HG03354 (cell line): ENCODE measurements around the gene UBE2Q2.
"Not testable (repeated sequence)": the region's sequence is repeated elsewhere in the genome, so short reads cannot be mapped to it uniquely, and the experiment has no call there.

Experiments
- ATAC-seq: cut with Tn5 transposase; IDR thresholded peaks from one replicate; pipeline ENCODE4 v1.9.1; 2021; ENCODE audit warnings: mild to moderate bottlenecking; ENCODE audit not compliant: unreplicated experiment, poor library complexity, severe bottlenecking

UBE2Q2 gene

GRCh38 chr15:75842722-75843677 lies at the start of gene UBE2Q2:
Gene UBE2Q2, plus strand, starts transcription at chr15:75843447. Its CDS starts 220 bp downstream, at chr15:75843667.
- peak; percentile 58 for ATAC-seq

DNA sequence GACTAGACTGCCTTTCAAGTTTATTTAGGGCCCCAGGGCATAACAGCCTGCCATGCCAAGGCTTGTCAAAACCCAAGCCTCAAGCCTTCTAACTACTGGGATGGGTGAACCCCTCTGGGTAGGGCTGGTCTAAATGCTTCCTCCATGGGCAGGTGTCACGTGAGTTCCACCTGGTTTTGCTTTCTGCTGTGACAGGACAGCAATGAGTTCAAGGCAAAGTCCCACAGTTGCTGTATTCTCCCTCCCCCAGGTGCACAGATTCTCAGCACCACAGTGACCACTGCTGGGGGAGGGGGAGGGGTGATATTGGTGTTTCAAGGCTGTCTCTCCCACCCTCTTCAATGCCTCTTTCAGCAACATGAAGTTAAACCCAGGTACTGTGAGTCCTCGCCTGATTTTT lies 46.9 kb upstream of the UBE2Q2 start:
- no peak for ATAC-seq

DNA sequence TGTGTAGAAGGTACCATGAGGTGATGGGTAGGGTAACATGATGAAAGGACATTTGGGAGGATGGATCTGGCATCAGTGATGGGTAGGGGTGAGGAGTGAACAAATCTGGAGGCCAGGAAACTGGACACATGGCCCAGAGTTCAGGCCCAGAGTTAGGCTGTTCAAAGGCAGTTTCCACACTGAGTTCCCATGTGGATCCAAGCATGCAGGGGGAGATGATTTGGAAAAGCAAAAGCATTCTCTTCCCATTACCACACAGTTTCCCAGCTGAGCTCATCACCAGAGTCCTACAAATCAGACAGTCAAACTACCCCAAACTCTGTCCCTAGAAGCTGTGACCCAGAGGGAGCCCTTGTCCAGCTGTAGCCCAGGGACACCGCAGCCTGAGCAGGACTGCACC lies 46.1 kb upstream of the UBE2Q2 start:
- not testable (repeated sequence) for ATAC-seq

DNA sequence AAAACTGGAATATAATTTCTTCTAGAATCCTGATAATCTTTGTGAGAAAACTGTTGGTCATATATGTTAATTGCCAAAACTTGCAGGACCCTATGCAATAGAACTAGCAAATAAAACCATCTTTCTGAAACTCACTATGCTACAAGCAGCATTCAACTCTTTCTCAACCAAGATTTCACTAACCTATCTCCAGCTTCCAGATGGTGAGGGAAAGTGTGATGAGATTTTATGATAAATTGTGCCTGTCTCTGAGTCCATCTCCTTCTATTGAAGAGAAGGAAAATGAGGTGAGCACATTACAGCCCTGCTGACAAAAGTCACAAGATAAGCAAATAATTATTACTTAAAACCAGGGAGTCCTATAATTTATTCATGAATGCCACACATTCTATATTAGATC lies 44.1 kb upstream of the UBE2Q2 start:
- ATAC-seq: no peak

- ATAC-seq: not testable (repeated sequence)
Measured at GRCh38 chr15:75800409-75800808, 42.8 kb upstream of the UBE2Q2 start.

- ATAC-seq: peak; percentile 81
Measured at GRCh38 chr15:75801859-75802593, 41.2 kb upstream of the UBE2Q2 start.

GRCh38 chr15:75807486-75807885 lies 35.8 kb upstream of the UBE2Q2 start:
- not testable (repeated sequence) for ATAC-seq

DNA sequence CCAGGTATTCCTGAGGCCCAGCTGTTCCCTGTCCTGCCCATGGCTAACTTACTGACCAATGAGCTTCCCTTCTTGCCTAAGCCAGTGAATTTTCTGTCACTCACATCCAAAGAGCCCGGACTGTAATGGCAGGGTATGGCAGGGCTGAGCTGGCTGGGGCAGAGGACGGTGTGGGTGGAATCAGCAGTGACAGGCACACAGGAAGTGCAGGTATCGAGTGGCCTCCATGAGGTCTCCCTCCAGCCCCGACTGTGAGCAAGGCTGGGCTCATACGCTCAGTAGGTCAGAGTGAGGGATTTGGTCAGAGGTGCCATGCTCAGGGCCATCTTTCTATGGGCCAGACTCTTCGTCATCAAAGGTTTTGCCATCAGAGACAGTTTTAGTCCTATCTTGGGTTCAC lies 35.2 kb upstream of the UBE2Q2 start:
- ATAC-seq: not testable (repeated sequence)

GRCh38 chr15:75808563-75808962 lies 34.7 kb upstream of the UBE2Q2 start:
- ATAC-seq: no peak

DNA sequence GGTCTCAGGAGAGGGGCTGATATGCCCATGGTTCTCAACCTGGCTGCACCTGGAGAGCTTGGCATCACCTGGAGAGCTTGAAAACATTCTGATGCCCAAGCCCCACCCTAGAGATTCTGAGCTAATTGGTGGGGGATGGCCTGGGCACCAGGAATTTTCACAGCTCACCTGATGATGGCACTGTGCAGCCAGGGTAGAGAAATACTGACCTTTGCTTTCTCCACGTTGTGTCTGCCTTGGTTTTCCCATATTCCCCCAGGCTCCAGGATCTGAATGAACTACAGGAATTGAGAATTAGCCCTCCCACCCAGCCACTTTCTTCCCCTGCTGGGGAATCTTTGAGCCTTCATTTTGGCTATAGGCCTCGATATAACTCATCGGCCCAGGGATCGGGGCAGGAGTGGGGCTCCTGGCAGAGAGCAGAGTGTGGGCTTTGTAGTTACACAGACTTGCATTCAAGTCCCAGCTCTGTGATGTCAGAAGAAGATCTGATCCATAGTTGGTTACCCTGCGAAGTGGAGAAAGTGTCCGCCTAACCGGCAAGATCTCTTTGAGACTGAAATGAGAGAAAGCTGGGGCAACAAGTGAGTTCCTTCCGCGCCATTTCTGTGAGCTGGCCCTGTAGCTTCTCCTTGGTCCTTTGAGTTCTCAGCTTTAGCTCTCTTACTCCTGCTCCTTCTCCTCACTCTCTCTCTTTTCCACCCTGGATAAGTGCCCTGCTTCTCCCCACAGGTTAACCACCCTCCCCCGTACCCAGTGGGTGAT lies 33.1 kb upstream of the UBE2Q2 start:
- no peak for ATAC-seq

GRCh38 chr15:75810874-75811498 lies 32.3 kb upstream of the UBE2Q2 start:
- ATAC-seq: no peak

- ATAC-seq: no peak
Measured at GRCh38 chr15:75811626-75812025, 31.6 kb upstream of the UBE2Q2 start.

DNA sequence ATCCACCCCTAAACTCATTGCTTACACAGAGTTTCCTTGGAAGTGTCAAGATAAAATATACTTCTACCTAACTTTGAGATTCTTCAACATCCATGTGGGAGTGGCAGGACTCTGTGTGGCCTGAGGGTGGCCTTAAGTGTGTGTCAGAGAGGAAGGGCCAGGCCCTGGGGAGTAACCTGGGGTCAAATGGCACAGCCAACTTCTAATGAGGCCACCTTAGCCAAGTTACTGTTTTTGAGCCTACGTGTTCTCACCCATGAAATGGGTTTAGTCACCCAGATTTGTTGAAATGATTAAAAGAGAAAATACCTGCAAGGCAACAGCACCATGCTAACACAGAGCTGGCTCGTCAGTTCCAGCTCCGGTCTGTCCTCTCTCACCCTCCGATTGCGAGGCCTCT lies 28.5 kb upstream of the UBE2Q2 start:
- no peak for ATAC-seq

GRCh38 chr15:75815811-75816719 lies 27.2 kb upstream of the UBE2Q2 start:
- no peak for ATAC-seq

DNA sequence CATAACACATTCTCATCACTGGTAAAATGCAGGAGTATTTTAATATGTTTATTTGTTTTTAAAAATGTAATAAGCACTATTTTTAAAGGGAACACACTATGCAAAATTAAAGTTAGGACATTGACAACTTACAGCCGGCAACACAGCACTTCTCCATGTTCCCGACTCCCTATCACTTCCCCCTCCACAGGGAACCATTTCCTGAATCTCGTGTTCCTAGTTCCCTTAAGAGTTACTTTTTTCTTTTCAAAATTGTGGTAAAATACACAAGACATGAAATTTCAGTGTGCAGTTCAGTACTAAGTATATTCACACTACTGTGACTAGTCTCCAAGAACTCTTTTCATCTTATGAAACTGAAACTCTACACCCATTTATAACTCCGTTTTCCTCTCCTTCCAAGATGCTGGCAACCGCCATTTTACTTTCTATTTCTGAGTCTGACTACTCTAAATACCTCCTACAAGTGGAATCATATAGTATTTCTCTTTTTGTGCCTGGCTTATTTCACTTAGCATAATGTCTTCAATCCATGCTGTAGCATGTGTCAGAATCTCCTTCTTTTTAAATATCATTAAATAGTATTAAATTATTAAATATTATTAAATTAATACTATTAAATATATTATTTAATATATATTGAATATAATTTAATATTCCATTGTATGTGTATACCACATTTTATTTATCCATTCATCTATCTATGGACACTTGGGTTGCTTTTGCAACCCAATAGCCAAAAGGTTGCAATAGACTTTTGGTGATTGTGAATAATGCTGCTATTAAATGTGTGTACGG lies 25.9 kb upstream of the UBE2Q2 start:
- no peak for ATAC-seq

- ATAC-seq: no peak
Measured at GRCh38 chr15:75820206-75820605, 23.0 kb upstream of the UBE2Q2 start.

DNA sequence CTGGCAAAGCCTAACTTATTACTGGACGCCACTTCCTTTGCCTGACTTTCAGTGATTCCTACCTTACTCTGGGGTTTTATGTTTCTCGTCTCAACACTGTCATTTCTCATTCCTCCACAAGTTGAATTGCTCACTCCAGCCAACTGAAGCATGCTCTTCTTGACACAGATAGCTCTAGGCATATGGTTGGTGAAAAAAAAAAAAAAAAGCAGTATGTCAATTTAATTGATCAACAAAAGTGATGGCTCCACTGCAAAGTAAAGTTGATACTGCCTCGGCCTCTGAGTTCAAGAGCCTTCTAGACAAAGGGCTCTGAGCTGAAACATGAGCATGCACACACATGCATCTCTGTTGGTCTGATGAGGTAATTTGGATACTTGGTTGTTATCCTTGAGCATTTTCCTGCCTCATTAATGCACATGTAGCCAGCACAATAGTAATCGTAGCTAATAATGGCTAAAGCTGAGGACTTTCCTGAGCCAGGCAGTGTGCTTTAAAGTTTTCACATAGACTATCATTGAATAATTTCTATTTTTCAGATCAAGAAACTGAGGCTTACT lies 21.4 kb upstream of the UBE2Q2 start:
- no peak for ATAC-seq
